ENCODE measurements around the gene CSF1R.

CSF1R gene

GRCh38 chr5:150085950-150086715, at the start of gene CSF1R:
CSF1R (minus strand) TSS chr5:150086554; CDS start chr5:150086427, 127 bp downstream.
- DNase-seq (ENCODE audit: low read depth, low spot score) = no peak
- no peak within 1 kb of the TSS for H3K27ac ChIP-seq

DNA sequence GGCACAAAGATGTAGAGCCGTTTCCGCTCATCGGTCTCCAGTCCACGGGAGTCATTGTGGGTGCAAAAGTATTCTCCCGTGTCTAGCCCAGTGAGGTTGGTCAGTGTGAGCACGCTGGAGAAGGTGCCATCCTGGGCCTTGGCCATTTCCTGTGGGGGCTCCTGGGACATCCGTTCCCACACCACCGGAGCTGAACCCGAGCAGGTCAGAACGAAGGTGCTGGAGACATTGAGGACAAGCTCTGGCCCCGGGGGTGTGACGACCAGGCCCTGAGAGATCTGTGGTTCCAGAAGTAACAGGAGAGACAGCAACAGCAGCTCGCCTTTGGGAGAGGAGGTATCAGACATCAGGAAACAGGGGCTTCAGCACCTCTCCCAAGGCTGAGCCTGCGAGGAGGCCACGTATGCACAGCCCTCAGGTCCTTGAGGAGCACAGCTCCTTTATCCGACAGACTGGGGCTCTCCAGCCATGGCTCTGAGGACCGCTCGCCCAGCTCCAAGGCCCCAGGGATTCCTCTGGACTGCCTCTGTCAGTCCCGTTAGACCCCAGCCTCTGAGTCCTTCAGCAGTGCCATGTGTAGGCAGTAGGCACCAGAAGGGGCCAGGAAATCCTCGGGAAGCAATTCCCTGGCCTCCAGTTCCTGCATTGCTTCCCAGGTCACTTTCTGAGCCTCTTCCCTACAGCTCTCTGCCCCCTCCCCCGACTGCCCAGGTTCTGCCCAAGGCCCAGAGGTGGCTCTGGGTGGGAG, 49.4 kb upstream of the CSF1R start:
- H3K27ac ChIP-seq = no peak overlapping the region
- no peak for DNase-seq (ENCODE audit: low read depth, low spot score)

DNA sequence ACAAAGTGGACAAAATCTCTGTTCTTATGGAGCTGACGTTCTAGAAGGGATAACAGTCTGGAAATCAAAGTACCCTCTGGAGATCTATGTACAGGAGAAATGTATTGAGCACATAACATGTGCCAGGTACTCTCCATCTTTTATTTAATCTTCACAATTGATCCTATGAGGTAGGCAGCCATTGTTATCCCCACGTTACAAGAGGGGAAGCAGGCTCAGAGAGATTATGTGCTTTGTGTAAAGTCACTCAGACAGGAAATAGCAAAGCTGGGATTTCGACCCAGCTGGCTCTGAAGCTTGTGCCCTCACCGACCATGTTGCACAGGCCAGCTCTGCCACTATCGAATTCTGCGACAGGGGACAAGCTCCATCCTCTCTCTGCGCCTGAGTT, 47.8 kb upstream of the CSF1R start:
- no peak overlapping the region for H3K27ac ChIP-seq
- DNase-seq (ENCODE audit: low read depth, low spot score) = no peak

DNA sequence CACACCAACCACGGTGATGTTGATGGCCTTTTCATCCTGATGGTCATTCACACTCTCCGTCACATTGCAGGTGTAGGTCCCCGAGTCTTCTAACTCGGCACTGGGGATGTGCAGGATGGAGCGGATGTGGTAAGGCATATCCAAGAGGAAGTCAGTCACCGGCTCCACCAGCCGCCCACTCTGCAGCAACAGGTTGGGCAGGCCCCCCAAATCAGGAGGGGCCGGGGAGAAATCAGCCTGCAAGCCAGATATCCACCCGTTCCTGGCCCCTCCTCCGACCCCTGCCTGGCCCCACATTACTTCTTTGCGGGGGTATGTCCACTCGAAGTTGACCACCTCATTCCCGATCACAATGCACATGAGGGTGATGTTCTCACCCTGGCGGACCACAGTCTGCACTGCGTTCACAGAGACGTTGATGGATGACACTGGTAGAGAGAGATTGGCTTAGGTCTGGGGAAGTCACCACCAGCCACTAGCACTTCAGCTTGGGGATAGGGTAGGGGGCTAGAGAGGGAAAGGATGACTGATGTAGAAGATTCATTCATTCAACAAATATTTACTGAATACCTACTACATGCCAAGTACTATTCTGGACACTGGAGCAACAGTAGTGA, 47.3 kb upstream of the CSF1R start:
- DNase-seq (ENCODE audit: low read depth, low spot score) = no peak
- H3K27ac ChIP-seq = no peak overlapping the region

- no peak overlapping the region for H3K27ac ChIP-seq
- no peak for DNase-seq (ENCODE audit: low read depth, low spot score)
Observed at GRCh38 chr5:150132740-150133139, 46.4 kb upstream of the CSF1R start.

DNA sequence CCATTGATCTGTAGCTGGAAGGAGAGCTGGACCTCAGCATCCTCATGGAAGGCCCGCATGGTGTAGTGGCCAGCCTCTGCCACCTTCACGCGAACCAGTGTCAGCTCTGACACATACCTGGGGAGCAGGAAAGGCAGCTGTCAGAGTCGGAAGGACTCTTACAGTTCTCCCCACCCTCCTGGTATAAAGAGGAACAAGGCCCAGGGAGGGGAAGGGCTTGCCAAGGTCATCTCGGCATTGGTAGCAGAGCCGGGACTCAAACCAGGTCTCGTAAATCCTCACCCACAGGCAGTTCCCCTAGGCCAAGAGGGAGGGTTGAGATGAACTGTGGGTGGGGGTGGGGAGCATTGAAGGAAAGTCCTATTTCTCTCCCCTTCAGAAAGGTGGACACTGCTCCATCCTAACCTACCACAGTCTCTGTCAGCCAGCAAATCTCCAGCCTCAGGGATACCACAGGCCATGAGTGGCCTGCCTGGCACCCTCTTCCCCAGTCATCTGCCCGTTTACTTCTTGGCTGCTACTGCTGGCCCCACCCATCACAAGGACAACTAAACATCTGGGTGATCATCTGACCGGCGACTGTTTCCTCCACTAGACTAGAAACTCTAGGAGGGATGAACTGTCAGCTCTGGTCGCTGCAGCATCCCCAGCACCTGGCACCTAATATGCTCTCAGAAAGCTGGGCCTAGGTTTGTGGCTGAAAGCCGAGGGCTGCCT, 45.8 kb upstream of the CSF1R start:
- no peak for DNase-seq (ENCODE audit: low read depth, low spot score)
- H3K27ac ChIP-seq = no peak overlapping the region

DNA sequence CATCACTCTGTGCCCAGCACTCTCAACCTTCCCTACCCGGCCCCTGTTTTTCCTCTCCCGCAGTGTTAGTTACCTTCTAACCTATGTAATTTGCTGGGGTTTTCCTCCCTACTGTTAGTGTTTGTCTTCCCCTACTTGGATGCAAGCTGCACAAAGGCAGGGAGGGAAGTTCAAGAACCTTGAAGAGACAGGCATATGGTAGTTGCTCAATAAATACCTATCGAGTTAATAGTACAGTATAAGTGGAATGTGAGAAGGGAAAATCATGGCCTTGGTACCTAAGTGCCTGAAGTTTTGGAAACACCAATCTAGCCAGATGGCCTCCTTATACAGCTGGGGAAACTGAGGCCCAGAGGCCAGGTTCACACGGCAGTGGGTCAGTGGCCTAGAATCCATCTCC, 45.1 kb upstream of the CSF1R start:
- DNase-seq (ENCODE audit: low read depth, low spot score) = no peak
- H3K27ac ChIP-seq = no peak overlapping the region

GRCh38 chr5:150130493-150130922, 44.2 kb upstream of the CSF1R start:
- no peak for DNase-seq (ENCODE audit: low read depth, low spot score)
- no peak overlapping the region for H3K27ac ChIP-seq

- DNase-seq (ENCODE audit: low read depth, low spot score) = no peak
Observed at GRCh38 chr5:150129813-150130492, 43.6 kb upstream of the CSF1R start.

DNA sequence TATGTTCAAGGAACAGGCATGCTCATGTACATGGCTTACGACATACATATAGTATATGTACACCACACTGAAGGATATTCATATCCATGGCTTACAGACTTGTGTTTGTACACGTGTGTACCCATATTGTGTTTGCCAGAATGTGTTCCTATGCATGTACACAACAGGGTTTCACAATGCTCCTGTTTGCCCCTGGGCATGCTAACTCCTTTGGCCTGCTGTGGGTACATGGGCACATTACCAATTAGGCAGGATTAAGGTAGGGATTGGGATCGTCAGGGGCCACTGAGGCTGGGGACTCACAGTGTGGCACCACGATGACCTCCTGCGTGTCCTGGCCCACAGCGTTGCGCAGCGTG, 43.1 kb upstream of the CSF1R start:
- no peak overlapping the region for H3K27ac ChIP-seq

More at GRCh38 chr5:150129813-150130492, 43.6 kb upstream of the CSF1R start:
- no peak overlapping the region for H3K27ac ChIP-seq

DNA sequence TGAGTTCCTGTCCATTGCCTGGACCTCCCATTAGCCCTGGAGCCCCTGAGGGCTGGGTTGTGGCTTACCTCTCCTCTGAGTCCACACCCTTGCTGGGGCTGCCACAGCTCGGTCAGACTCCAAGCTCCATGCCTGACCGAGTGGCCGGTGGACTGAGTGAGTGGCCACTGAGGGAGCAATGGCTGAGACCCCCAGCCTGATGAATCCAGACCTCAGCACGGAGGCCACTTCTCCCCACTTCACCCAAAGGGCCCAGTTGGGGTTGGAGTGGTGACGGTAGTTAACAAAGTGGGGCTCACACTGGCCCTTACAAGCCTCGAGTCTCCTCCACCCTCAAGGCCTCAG, 40.5 kb upstream of the CSF1R start:
- no peak overlapping the region for H3K27ac ChIP-seq
- DNase-seq (ENCODE audit: low read depth, low spot score) = no peak

More for the DNA sequence above, 43.1 kb upstream of the CSF1R start:
- DNase-seq (ENCODE audit: low read depth, low spot score) = no peak

GRCh38 chr5:150126199-150126920, 40.0 kb upstream of the CSF1R start:
- no peak overlapping the region for H3K27ac ChIP-seq
- DNase-seq (ENCODE audit: low read depth, low spot score) = no peak

DNA sequence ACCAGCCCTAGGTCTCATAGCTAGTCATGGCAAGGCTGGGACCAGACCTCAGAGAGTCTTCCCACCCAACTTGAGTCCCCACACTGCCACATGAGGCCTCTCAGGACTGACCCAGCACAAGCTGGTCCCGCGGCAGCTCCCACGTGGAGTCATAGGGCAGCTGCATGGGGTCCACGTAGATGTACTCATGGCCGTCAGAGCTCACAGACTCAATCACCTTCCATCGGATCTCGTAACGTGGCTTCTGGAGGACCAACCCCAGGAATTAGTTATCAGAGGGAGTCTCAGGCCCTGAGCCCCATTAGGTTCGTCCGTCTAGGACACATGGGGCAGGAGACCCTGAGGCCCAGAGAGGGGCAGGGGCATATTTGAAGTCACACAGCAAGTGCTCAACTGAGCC, 39.0 kb upstream of the CSF1R start:
- no peak overlapping the region for H3K27ac ChIP-seq

GRCh38 chr5:150124596-150124995, 38.2 kb upstream of the CSF1R start:
- DNase-seq (ENCODE audit: low read depth, low spot score) = no peak
- no peak overlapping the region for H3K27ac ChIP-seq

More for the DNA sequence above, 39.0 kb upstream of the CSF1R start:
- no peak for DNase-seq (ENCODE audit: low read depth, low spot score)

- no peak for DNase-seq (ENCODE audit: low read depth, low spot score)
- no peak overlapping the region for H3K27ac ChIP-seq
Observed at GRCh38 chr5:150124111-150124557, 37.8 kb upstream of the CSF1R start.

- H3K27ac ChIP-seq = no peak overlapping the region
- DNase-seq (ENCODE audit: low read depth, low spot score) = no peak
Observed at GRCh38 chr5:150123542-150123941, 37.2 kb upstream of the CSF1R start.

GRCh38 chr5:150122536-150123481, 36.5 kb upstream of the CSF1R start:
- H3K27ac ChIP-seq = no peak overlapping the region
- no peak for DNase-seq (ENCODE audit: low read depth, low spot score)

DNA sequence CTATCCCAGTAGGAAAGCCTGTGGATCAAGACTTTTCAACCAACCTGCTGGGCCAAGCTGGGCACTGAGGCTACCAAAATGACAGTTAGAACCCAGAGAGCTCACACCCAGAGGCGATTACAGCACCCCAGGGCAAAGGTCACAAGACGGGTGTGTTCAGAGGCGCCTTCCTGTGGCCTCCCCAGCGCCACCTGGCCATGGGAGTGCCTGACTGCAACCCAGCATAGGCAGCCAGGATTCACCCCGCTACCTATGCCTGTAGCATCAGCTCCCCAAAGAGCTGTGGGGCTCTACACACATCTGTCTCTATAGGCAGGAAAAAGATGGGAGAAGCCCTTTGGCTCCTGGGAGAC, 35.8 kb upstream of the CSF1R start:
- DNase-seq (ENCODE audit: low read depth, low spot score) = no peak
- H3K27ac ChIP-seq = no peak overlapping the region
